Activated naive CD4-positive, alpha-beta T cell treated with anti-CD3 and anti-CD28 coated beads, Interleukin-2, amount 50 U/mL, for 16 hours (primary cell): ENCODE data around the gene NFASC.

ENCODE experiments used
- DNase-seq: peaks from one replicate; pipeline ENCODE4 v3.0.0-alpha.2; 2020

NFASC gene

DNA sequence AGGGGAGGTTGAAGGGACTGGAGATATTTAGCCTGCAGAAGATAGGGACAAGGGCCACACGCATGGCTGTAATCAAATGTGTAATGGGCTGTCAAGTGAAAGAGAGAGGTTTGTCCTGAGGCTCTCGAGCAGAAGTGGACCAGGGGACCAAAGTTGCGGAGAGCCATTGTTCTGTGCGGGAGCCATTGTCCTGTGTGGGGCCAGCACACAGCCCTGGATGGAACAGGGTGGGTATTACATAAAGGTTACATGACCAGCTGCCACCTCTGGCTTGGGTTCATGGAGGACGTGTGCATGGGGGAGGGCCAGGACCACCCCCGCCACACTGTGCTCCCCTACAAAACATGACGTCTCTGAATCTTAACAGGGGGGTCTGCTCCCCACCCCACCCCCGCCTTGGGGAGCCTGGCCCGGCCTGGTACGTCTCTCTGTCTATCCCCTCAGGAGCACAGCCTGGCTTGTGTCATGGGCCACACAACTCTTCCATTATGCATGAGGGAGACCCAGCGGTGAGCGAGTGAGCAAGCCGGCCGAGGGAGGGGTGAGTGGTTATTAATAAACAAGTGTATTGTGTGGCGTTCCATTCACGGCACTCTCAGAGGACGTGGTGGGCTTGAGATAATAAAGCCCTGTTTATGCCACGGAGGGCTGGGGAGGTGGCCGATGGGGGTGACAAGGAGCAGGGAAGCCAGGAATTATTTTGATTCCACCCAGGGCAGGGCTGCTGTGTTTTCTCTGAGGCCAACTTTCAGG lies at the start of gene NFASC:
Gene NFASC, plus strand, starts transcription at position 703 of the 753 bp plus-strand sequence. CDS start 73,454 bp downstream, outside the sequence.
- no peak for DNase-seq

DNA sequence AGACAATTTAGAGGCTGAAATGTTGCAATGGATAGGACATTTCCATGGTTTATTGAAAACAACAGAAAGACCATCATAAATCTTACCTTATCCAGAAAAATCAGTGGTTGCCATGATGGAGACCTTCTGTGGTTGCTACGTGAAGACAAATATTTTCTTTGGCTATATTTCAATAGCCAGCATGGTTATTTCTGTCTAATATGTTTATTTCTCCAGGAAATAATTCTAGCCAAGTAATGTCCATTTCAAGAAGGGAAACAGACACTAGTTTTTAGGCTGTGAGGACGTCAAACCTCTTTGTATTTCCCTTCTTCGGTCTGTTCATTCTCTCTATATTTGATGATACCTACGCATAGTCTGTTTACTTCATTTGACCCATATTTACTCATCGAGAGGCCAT lies 49.2 kb upstream of the NFASC start:
- no peak for DNase-seq

DNA sequence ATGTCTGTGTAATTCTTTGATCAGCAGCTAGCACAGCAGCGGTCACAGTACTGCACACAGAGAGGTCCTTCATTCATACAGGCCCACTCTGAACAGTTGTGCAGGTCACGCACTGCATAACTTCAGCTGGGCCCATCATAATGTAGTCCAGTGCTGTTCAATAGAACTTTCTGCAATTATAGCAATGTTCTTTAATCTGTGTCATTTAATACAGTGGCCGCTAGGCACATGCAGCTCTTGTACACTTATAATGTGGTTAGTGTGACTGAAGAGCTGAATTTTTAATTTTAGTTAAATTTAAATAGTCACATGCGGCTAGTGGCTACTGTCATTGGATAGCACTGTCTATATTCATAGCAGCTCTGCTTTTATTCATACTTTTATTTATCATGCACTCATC lies 48.7 kb upstream of the NFASC start:
- no peak for DNase-seq

DNA sequence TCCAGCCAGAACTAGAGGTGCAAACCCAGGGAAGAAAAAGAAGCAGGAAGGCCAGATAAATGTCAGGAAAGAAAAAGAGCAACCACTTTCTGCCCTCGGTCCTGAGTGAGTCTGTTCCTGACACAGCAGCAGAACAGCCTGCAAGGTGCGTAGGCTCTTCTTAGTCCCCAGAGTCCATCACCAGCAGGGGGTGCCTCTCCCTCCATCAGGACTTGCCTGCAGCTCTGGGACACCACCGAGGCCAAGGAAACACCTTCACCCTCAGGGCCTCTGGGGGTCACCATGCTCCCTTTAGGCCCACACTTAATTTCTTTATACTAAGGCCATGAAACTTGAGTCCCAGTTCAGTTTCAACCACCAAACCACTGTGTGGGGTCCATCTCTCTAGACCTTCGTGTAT lies 43.7 kb upstream of the NFASC start:
- DNase-seq = no peak

GRCh38 chr1:204828352-204828850 lies 42.3 kb upstream of the NFASC start:
- peak; percentile 37 for DNase-seq

DNA sequence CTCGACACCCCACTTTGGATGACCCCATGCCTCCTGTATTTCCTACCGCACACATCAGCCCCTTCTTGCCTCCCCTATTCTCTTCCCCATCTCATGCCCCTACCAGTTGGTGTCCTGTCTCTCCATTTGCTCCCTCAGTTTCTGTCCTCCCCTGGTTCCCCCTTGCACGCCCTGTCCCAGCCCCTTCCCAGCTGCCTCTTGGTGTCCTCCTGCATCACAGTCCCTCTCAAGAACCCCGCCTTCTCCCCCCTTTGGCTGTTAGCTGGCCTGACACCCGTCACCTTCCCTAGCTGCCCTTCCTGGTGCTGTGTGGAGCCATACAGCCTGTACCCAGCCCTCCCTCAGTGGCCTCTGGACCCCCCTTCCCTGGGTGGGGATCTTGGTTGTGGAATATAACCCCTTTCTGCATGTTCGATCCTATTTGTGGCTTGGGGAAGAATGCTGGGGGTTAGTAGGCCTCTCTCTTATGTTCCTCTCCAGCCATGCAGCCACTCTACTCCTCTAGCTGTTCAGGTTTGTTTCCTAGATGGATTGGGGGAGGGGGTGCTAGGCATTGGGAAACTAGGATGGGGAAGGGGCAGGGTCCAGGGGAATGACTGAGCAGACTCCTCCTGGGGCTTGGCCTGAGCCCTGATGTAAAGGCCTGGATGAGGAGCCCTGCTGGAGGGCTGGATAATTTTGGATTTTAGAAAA lies 41.4 kb upstream of the NFASC start:
- no peak for DNase-seq

DNA sequence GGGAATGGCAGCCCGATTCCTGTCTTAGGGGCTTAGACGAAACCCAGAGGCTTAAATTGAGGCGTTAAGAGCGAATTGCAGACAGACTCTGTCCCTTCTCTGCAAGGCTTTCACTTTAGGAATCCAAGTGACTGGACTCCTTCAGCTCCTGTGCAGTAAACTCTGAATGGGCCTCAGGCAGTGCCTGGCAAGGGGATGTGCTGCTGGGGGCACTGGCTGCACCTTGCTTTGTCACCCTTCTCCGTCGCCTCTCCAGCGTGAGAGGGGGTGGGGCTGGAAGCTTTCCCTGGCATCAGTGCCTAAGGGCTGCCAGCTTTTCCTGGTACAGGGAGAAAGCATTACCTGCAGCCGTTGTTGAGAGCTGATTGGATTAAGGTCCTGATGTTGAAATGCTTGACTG lies 39.9 kb upstream of the NFASC start:
- no peak for DNase-seq

GRCh38 chr1:204831186-204831585 lies 39.5 kb upstream of the NFASC start:
- no peak for DNase-seq

- no peak for DNase-seq
Measured at GRCh38 chr1:204834336-204834735, 36.3 kb upstream of the NFASC start.

GRCh38 chr1:204834752-204835151 lies 35.9 kb upstream of the NFASC start:
- DNase-seq = no peak

DNA sequence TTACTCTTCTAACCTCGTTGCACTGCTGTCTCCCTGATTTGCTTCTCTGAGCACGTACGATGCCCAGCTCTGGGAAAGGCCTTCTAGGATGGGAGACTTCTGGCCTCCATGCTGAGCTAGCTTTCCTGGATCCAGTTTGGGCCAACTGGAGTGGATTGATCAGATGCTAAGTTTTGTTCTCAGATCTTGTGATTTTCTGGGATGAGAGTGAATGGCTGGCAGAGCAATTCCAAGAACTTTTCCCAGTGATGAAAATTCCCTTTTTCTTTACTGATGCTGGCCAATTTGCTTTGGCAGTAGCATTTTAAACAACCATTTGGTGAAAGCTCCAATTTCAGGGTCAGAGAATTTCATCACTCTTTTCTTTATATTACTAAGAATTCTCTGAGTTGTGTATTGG lies 34.9 kb upstream of the NFASC start:
- no peak for DNase-seq

DNA sequence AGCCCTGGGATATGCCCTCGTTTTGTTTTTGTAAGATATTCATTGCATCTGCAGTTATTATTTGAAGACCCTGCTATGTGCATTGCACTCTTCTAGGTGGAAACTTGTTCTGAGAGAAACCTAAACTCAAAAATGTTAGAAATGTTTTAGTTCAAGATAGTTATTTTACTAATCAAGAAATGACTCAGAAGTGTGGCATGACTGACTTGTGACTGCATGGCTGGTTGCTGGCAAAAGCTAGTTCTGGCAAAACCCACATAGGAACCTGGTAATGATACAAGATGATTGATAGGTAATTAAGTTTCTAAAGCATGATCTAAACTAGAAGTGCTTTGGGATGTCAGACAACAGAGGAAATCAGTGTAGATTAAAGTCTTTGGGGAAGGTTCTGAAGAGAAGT lies 33.8 kb upstream of the NFASC start:
- DNase-seq = no peak

GRCh38 chr1:204837440-204838084 lies 33.1 kb upstream of the NFASC start:
- DNase-seq = peak; percentile 18

- DNase-seq = no peak
Measured at GRCh38 chr1:204841316-204841715, 29.3 kb upstream of the NFASC start.

GRCh38 chr1:204841798-204842197 lies 28.9 kb upstream of the NFASC start:
- DNase-seq = no peak

DNA sequence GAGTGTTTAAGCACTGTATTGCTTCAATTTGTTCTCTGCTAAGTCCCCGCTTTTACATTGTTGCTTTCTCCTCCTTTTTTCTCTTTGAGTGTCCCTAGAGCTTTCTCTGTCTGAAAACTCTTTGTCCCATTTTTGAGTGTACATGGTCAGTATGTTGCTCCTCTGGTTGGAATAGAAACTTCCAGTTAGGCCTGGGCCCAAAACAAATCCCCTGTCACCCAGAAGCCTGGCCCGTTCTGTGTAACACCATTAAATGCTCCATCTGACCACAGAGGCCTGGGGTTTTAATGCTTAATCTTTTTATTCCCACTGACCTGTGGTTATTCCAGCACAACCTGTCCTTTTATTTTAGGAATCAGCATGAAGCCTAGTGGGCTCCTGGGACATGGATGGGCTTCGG lies 28.3 kb upstream of the NFASC start:
- no peak for DNase-seq

- DNase-seq = no peak
Measured at GRCh38 chr1:204842892-204843291, 27.8 kb upstream of the NFASC start.

GRCh38 chr1:204846546-204846945 lies 24.1 kb upstream of the NFASC start:
- DNase-seq = no peak

DNA sequence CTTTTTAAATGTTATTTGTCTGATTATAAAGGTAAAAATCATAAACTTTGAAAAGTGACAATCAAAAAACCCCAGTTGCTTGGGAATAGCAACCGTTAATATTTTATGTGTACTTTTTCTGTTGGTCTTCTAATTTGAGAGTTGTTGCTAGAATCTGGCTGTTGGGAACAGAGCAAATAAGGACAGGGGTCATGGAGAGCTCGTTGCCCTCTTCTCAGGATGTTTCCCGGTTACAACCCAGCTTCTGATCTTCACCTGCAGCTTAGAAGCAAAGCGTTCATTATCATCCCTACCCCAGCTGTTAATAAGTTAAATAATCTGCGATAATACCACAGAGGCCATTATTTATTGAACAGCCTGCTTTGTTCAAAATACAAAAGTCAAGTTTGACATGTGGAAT lies 22.1 kb upstream of the NFASC start:
- DNase-seq = no peak

- DNase-seq = no peak
Measured at GRCh38 chr1:204852854-204853253, 17.8 kb upstream of the NFASC start.

DNA sequence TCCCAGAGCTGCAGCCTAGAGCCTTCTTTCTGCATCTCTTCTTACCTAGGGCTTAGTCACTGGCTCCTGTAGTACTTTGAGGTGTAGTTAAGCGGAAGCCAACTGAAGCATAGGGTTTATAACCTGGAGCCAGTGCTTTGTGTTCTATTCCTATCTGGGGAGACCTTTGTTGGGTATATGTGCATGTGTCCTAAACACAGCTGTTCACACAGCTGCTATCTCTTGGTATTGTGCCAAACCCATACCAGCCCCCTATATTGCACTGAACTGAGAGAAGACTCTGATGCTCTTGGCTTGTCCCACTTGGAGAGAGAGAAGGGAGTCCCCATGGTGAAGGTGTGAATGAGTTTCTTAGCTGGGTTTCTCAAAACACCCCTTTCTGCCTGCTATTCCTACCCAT lies 17.2 kb upstream of the NFASC start:
- no peak for DNase-seq

DNA sequence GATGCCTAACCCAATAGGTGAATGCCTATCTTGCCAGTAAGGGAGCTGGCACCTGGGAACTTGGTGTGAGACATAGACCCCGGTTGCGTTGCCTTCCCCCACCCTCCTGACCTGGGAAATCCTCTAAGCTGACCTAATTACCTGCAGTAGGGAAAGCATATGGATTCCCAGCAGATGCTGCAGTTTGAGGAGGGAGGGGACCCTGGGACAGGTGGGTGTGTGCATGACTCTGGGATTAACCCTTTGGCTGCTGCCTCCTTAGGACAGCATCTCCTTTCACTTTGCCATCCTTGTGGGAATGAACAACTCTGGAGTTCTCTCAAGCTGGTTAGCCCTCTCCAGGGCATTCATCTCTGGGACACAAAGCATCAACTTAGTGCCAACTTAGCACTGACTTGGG lies 16.4 kb upstream of the NFASC start:
- DNase-seq = no peak

GRCh38 chr1:204858363-204858821 lies 12.3 kb upstream of the NFASC start:
- DNase-seq = no peak

DNA sequence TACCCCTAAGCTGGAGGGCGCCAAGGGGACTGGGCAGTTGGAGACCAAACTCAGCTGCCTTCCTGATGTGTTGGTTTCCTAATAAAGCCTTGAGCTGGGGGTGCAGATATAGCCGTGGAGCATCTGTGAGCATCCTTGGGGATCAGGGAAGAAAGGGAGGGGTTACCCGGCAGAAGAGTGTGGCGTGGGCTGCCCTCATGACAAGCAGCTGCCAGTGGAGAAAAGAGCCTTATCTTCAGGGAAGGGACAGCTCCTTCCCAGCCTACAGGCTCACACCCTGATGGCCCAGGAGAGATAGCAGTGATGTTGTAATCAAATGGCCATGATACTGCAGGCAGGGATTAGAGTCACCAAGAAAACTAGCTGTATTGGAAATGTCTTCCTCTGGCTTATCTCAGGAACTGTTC lies 10.8 kb upstream of the NFASC start:
- no peak for DNase-seq
